ENCODE measurements around the gene KRTAP4-11.
"Not testable (repeated sequence)": the region's sequence is repeated elsewhere in the genome, so short reads cannot be mapped to it uniquely, and the experiment has no call there.

The KRTAP4-11 gene

DNA sequence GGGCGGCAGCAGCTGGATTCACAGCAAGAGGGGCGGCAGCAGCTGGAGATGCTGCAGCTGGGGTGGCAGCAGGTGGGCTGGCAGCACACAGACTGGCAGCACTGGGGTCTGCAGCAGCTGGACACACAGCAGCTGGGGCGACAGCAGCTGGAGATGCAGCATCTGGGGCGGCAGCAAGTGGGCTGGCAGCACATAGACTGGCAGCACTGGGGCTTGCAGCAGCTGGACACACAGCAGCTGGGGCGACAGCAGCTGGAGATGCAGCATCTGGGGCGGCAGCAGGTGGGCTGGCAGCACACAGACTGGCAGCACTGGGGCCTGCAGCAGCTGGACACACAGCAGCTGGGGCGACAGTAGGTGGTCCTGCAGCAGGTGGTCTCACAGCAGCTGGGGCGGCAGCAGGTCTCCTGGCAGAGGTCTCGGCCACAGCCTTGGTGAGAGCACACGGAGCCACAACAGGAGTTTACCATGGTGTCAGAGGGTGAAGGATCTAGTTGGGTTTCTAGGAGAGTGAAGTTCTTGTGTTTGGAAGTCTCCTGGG is at the start of gene KRTAP4-11:
Gene KRTAP4-11 (minus strand): TSS at position 528 of the 541 bp plus-strand sequence. CDS start 58 bp downstream, at position 470.
- DNase-seq (ENCODE audit: low spot score), result not testable (repeated sequence)

DNA sequence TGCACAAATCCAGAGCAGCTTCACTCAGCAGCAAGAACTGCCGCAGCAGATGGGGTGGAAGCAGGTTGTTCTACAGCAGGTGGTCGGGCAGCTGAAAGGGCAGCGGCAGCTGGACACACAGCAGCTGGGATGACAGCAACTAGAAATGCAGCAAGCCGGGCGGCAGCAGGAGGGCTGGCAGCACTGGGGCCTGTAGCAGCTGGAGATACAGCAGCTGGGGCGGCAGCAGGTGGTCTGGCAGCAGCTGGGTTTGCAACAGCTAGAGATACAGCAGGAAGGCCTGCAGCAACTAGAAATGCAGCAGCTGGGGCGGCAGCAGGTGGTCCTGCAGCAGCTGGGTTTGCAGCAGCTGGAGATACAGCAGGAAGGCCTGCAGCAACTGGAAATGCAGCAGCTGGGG is 49.4 kb upstream of the KRTAP4-11 start:
- DNase-seq (ENCODE audit: low spot score), result no peak

- no peak for DNase-seq (ENCODE audit: low spot score)
These were observed 45.7 kb upstream of the KRTAP4-11 start for GRCh38 chr17:41163828-41164227.

DNA sequence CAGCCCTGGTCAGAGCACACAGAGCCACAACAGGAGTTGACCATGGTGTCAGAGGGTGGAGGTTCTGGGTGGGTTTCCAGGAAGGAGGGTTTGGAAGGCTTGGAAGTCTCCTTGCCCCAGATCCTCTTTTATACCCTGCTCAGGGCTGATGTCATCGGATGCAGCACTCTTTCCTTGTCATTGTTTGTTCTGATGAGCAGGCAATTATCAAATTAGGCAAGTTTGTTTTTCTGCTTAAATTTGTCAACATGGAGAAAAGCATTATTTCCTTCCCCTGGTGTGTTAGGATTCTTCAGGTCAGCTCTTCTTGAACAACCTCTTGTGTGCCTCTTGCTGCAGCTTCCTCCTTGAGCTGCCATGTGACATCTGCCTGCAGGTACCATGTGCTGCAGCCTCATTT is 42.5 kb upstream of the KRTAP4-11 start, which contains the start of gene KRTAP4-4:
Gene KRTAP4-4 (minus strand): TSS at position 101 of the 400 bp plus-strand sequence. CDS start 57 bp downstream, at position 44.
- no peak for DNase-seq (ENCODE audit: low spot score)

DNA sequence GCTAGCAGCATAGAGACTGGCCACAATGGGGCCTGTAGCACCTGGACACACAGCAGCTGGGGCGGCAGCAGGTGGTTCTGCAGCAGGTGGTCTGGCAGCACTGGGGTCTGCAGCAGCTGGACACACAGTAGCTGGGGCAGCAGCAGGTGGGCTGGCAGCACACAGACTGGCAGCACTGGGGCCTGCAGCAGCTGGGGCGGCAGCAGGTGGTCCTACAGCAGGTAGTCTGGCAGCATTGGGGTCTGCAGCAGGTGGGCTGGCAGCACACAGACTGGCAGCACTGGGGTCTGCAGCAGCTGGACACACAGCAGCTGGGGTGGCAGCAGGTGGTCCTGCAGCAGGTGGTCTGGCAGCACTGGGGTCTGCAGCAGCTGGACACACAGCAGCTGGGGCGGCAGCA is 42.0 kb upstream of the KRTAP4-11 start:
- not testable (repeated sequence) for DNase-seq (ENCODE audit: low spot score)

- no peak for DNase-seq (ENCODE audit: low spot score)
These were observed 35.7 kb upstream of the KRTAP4-11 start for GRCh38 chr17:41153856-41154255.

DNA sequence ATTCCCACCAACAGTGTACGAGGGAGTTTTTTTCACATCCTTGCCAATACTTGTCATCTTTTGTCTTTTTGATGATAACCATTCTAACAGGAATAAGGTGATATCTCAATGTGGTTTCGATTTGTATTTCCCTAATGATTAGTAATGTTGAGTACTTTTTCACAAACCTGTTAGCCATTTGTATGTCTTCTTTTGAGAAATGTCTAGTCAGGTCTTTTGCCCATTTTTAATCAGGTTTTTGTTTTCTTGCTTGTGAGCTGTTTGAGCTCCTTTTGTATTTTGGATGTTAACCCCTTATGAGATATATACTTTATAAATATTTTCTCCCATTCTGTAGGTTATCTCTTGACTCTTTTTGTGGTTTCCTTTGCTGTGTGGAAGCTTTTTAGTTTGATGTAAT is 33.4 kb upstream of the KRTAP4-11 start:
- DNase-seq (ENCODE audit: low spot score), result no peak

GRCh38 chr17:41150026-41150425 is 31.9 kb upstream of the KRTAP4-11 start:
- no peak for DNase-seq (ENCODE audit: low spot score)

DNA sequence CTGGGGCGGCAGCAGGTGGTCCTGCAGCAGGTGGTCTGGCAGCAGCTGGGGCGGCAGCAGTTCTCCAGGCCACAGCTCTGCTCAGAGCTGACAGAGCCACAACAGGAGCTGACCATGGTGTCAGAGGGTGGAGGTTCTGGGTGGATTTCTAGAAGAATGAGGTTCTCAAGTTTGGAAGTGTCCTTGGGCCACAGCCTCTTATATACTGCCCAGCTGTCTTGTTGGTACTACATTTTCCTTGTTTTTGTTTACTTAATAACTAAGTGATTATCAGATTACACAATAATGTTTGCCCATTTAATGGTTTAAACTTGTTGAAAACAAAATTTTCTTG is 31.4 kb upstream of the KRTAP4-11 start, which contains the start of gene KRTAP4-5:
Gene KRTAP4-5 (minus strand): TSS at position 174 of the 334 bp plus-strand sequence. CDS start 58 bp downstream, at position 116.
- no peak for DNase-seq (ENCODE audit: low spot score)

DNA sequence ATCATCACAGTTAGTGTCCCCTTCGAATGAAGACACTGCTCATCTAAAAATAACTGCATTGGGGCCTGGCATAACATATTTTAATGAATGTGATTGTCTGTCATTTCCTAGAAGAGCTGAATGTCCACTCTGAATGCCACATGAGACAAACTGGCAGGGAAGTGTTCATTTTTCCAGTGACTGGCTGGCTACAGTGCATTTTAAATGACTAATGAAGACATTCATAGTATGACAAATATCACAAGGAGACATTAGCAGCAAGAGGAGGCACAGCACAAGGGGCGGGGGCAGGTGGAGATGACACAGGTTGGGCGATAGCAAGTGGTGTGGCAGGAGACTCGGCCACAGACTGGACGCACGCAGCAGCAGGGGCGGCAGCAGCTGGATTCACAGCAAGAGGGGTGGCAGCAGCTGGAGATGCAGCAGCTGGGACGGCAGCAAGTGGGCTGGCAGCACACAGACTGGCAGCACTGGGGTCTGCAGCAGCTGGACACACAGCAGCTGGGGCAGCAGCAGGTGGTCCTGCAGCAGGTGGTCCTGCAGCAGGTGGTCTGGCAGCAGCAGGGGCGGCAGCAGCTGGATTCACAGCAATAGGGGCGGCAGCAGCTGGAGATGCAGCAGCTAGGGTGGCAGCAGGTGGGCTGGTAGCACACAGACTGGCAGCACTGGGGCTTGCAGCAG is 30.9 kb upstream of the KRTAP4-11 start:
- DNase-seq (ENCODE audit: low spot score), result not testable (repeated sequence)

GRCh38 chr17:41147531-41148204 is 29.5 kb upstream of the KRTAP4-11 start:
- DNase-seq (ENCODE audit: low spot score), result no peak

- no peak for DNase-seq (ENCODE audit: low spot score)
These were observed 27.1 kb upstream of the KRTAP4-11 start for GRCh38 chr17:41145261-41145660.

DNA sequence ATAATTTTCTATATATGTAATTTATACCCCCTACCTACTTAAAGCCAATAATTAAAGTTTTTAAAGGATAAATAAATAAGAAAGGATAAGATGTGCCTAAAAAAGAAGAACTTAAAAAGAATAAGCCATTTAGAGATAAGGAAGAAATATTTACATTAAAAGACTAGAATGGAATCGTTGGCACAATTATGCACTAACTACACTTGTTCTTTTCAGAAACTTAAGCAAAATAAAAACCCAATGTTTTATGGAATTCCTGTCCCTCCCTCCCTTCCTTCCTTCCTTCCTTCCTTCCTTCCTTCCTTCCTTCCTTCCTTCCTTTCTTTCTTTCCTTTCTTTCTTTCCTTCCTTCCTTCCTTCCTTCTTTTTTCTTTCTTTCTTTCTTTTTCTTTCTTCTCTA is 26.7 kb upstream of the KRTAP4-11 start:
- DNase-seq (ENCODE audit: low spot score), result no peak

DNA sequence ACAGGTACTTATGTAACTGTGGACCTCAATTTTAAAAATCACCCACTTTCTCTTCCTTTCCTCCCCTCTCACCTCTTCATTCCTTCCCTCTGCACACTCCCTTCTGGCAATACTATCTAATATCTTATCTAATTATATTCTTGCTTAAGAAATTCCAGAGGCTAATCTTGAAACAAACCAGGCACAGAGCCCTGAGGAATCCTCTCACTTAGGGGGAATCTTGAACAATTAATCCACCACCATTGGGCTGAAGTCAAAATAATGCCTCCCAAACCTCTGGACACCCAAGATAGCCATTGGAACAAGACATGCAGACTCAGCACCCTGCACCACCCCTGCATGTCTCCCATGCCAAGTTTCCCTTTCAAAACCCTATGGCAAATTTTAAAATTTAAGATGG is 23.2 kb upstream of the KRTAP4-11 start:
- DNase-seq (ENCODE audit: low spot score), result no peak

- no peak for DNase-seq (ENCODE audit: low spot score)
These were observed 22.4 kb upstream of the KRTAP4-11 start, which contains the start of gene KRTAP4-6 for GRCh38 chr17:41140360-41141131. Gene KRTAP4-6, minus strand, starts transcription at chr17:41140544. Its CDS starts 57 bp downstream, at chr17:41140487.

DNA sequence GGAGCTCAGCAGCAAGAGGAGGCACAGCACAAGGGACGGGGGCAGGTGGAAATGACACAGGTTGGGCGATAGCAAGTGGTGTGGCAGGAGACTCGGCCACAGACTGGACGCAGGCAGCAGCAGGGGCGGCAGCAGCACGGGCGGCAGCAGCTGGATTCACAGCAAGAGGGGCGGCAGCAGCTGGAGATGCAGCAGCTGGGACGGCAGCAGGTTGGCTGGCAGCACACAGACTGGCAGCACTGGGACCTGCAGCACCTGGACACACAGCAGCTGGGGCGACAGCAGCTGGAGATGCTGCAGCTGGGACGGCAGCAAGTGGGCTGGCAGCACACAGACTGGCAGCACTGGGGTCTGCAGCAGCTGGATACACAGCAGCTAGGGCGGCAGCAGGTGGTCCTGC is 21.7 kb upstream of the KRTAP4-11 start:
- DNase-seq (ENCODE audit: low spot score), result not testable (repeated sequence)

DNA sequence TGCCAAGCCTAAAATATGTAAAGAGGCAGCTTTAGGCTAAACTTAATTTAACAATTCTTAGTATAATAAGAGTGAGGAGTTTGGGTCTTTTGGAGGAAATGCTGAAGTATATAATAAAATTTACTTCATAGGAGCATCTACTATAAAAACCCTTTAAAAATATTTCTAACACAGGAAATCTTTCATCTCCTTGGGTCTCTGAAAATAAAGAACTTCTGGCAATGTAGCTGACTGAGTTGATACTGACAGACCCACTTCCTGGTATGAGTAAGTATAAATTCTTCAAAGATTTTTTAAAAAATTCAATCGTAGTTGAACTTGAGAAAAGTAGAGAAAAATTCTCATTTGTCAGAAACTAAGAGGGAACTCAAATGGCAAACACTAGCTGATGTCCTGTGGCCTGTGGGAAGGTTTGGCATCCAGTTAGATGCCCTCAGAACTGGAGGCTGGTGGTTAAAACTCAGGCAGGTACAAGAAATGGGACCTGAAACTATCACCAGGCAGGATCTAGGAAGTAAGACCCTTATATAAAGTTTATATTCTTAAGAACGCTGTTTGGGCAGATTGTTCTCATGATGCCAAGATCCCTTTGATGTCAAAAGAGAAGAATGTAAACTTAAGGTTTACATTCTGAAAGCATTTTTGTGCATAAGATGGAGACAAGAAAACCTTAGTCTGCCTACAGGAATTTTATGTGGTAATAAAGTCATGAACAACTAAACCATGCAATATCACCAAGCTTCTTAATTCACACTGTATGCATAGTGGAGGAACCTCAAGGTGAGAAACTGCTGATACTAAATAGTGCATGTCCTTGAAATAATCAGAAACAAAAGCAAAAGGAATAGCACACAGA is 15.9 kb upstream of the KRTAP4-11 start:
- DNase-seq (ENCODE audit: low spot score), result no peak

DNA sequence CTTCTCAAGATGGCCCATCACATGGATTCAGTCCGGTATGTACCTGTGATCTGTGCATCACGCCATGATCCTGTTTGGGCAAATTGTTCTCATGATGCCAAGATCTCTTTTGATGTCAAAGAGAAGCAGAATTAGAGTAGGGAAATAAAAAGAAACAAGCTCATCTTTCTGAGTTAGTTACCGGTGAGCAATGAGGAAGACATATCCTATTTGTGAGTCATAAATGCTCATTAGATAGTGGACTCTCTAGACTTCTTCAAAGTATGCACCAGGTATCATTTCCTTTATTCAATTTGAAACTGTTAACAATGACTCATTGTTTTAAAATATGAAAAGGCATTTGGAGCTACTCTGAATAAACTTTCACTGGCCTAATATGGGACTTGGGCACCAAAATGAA is 13.8 kb upstream of the KRTAP4-11 start:
- DNase-seq (ENCODE audit: low spot score), result no peak

DNA sequence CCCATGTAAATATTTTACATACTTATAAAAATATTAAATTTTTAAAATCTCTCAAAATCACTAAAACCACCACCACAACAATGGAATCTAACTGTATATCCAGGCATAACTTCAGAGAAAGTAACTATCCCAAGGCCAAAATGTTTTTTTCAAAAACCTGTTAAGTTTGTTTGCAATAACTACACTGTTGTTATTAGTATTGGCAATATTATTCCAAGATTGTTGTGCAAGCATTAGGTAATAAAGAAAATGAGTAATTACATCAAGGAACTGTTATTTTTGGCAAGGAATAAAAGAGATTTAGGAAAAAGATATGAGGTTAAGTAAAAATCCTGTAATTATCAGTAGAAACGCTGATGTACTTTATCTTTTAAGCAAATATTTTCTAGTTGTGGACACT is 9.2 kb upstream of the KRTAP4-11 start:
- no peak for DNase-seq (ENCODE audit: low spot score)

DNA sequence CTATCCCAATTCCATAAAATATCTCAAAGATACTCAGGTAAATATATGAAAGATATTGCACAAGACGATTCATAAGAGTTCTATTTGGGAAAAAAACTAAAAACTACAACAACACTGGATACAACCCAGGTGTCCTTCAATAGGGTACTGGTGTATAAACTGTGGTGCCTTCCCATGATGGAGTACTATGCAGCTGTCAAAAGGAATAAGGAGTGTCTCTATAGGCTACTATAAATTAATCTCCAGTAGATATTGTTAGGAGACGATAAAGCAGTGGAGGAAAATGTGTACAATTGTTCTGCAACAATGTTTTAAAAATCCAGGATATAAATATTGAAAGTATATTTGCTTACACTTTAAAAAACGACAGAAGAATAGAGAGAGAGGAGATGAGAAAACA is 8.2 kb upstream of the KRTAP4-11 start:
- DNase-seq (ENCODE audit: low spot score), result no peak

- DNase-seq (ENCODE audit: low spot score), result no peak
These were observed 6.9 kb upstream of the KRTAP4-11 start for GRCh38 chr17:41125064-41125463.

Measured in CD4-positive, alpha-beta T cell treated with Interleukin-2 at 100 ng/mL for 4 hours (primary cell).